Astrocyte (in vitro differentiated cells and primary cell): Measurements from ENCODE around the gene ASCL1.

Source experiments
- CTCF ChIP-seq: IDR thresholded peaks from 2 replicates; pipeline ENCODE4 v1.5.1; 2011; ENCODE audit warnings: low read depth, mild to moderate bottlenecking, inconsistent platforms, low read length, moderate library complexity; ENCODE audit not compliant: insufficient read depth
- EZH2 ChIP-seq: IDR thresholded peaks from 2 replicates; pipeline ENCODE4 v1.6.1; 2012; ENCODE audit warnings: mild to moderate bottlenecking, low read length, inconsistent platforms; ENCODE audit not compliant: insufficient read depth

GRCh38 chr12:102965281-102966155 is 8.0 kb downstream of the ASCL1 start:
- TF ChIP-seq CTCF: no peak
- no peak for TF ChIP-seq EZH2
